ENCODE measurements around the gene AQP6. TPM values are rescaled to one million over a fixed set of nuclear protein-coding genes. Genes with fewer than 3 reads are reported as not detected.

The AQP6 gene
- polyA plus RNA-seq, 1 of the 3 experiments (the other 2 are of a cell fraction), result 0.10 TPM

- Histone ChIP-seq H3K27ac (ENCODE audit: low read depth in 2 of 2, low read length in 1 of 2) (no peak overlapping the region), H3K9me3 (no peaks in the 10 kb centered on the region), H3F3A (replicated peaks; ENCODE audit: insufficient read depth) (no peaks in the 10 kb centered on the region), H2AFZ (ENCODE audit: low read depth) (no peak overlapping the region), H3K27me3 (ENCODE audit: insufficient read depth) (no peaks in the 10 kb centered on the region), H3K4me2 (peak overlapping the region; percentile 96; the same call in 1 of the 2 replicates), H4K20me1 (ENCODE audit: insufficient read depth) (no peaks in the 10 kb centered on the region), H3K4me3 (ENCODE audit: low read depth in 2 of 2, low read length in 1 of 2) (peak overlapping the region in 1 of 2 experiments; percentile 64; a peak in 1 of 4 replicates), H3K36me3 (replicated peaks in 1 of 2; ENCODE audit: control insufficient read depth in 1 of 2, insufficient read depth in 2 of 2, low read length in 1 of 2) (no peaks in the 10 kb centered on the region), H3K4me1 (ENCODE audit: control insufficient read depth in 1 of 2, insufficient read depth in 2 of 2, low read depth in 1 of 2, low read length in 1 of 2) (peaks cover 10 to 19% of the 10 kb centered on the region in 2 experiments; a peak in 2 of 4 replicates), H3K79me2 (ENCODE audit: insufficient read depth) (no peaks in the 10 kb centered on the region), H3K9me2 (no peaks in the 10 kb centered on the region), H3K9ac (no peak overlapping the region)
- ChIA-PET CTCF (interaction anchor here (0.7 to 20.3 kb wide), 61 partner anchors 8 to 348 kb away, joined by 3 to 1401 read pairs (median 7); partner anchors contain the start of genes AQP2, ASIC1, BCDIN3D and CERS5), POLR2A (no interaction called here)
- TF ChIP-seq USF2 (IDR thresholded peaks at IDR 0.05; ENCODE audit: borderline replicate concordance, low read depth, low read length), result no peak
- TF ChIP-seq MXI1 (IDR thresholded peaks at IDR 0.05; ENCODE audit: low read depth, low read length), result no peak
- TF ChIP-seq, protein P1, sequence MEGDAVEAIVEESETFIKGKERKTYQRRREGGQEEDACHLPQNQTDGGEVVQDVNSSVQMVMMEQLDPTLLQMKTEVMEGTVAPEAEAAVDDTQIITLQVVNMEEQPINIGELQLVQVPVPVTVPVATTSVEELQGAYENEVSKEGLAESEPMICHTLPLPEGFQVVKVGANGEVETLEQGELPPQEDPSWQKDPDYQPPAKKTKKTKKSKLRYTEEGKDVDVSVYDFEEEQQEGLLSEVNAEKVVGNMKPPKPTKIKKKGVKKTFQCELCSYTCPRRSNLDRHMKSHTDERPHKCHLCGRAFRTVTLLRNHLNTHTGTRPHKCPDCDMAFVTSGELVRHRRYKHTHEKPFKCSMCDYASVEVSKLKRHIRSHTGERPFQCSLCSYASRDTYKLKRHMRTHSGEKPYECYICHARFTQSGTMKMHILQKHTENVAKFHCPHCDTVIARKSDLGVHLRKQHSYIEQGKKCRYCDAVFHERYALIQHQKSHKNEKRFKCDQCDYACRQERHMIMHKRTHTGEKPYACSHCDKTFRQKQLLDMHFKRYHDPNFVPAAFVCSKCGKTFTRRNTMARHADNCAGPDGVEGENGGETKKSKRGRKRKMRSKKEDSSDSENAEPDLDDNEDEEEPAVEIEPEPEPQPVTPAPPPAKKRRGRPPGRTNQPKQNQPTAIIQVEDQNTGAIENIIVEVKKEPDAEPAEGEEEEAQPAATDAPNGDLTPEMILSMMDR (IDR thresholded peaks at IDR 0.05), result no peak
- no peak for TF ChIP-seq RFX5 (IDR thresholded peaks at IDR 0.05; ENCODE audit: low read length)
- TF ChIP-seq REST (IDR thresholded peaks at IDR 0.05; ENCODE audit: low read depth, low read length), result no peak
- TF ChIP-seq GATA2 (CRISPR knock-in tag; IDR thresholded peaks at IDR 0.05), result no peak
- TF ChIP-seq TAF1 (IDR thresholded peaks at IDR 0.05; ENCODE audit: borderline replicate concordance, low read depth, low read length), result no peak
- no peak for TF ChIP-seq EP300 (IDR thresholded peaks at IDR 0.05; ENCODE audit: borderline replicate concordance in 1 of 2, low read depth in 1 of 2, low read length in 1 of 2)
- TF ChIP-seq FOXM1 (IDR thresholded peaks at IDR 0.05; ENCODE audit: low read depth), result no peak
- no peak for TF ChIP-seq JUND (IDR thresholded peaks at IDR 0.05)
- no peak for TF ChIP-seq GABPA (IDR thresholded peaks at IDR 0.05; ENCODE audit: low read depth)
- TF ChIP-seq SIN3A (IDR thresholded peaks at IDR 0.05; ENCODE audit: borderline replicate concordance, low read depth, low read length), result no peak
- 40% methylated on average over 10 of the region's 16 CpGs for WGBS (ENCODE audit: low lambda C conversion rate)
- no peak for DNase-seq
These were observed 6.2 kb upstream of the AQP6 start for GRCh38 chr12:49966511-49967041.

All from SK-N-SH (cell line).